ENCODE results near the gene NRCAM.

DNA sequence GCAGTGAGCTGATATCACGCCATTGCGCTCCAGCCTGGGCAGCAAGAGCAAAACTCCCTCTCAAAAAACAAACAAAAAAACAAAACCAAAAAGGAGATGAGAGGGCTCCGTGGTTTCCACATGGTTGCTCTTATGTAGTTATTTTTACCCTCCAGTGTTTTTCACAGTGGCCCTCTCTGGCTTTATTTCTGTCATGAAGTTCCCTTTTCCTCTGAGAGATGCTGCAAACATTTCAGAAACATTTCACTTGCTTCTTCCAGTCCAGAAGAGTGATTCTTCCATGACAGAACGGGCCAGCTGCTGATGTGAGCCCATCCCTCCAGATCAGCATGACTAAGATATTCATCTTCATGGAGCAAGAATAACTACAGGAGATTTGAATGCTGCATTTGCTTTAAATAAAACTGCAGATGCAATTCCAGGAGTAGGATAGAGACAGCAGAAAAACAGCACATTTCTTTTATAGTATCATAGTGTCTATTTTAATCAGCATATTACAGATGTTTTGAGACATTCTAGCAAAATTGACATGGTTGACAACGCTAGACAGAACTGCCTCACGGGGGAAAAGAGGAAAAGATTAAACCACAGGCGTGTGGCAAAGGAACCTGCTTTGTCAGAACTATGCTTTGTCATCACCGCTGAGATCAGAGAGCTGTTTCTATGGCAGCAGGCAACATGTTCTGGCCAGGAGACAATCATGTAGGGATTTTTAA lies 40.3 kb downstream of the NRCAM start:
- no peak for TF ChIP-seq CTCF (CRISPR knock-in tag; IDR thresholded peaks at IDR 0.05)
- no peak for TF ChIP-seq POLR2AphosphoS5 (IDR thresholded peaks at IDR 0.05; ENCODE audit: low read depth, low read length)
- no peak for TF ChIP-seq SIN3A (IDR thresholded peaks at IDR 0.05; ENCODE audit: borderline replicate concordance, low read depth, low read length)
- no peak for TF ChIP-seq GABPA (IDR thresholded peaks at IDR 0.05; ENCODE audit: low read depth, low read length)
- TF ChIP-seq GABPA (CRISPR knock-in tag; IDR thresholded peaks at IDR 0.05; ENCODE audit: low read depth), result no peak
- TF ChIP-seq YEATS4 (CRISPR knock-in tag; IDR thresholded peaks at IDR 0.05; ENCODE audit: borderline replicate concordance), result no peak
- no peak for TF ChIP-seq SMAD3 (CRISPR knock-in tag; IDR thresholded peaks at IDR 0.05)
- no peak for TF ChIP-seq AHR (CRISPR knock-in tag; IDR thresholded peaks at IDR 0.05)
- TF ChIP-seq EZH2 (conservative IDR thresholded peaks at IDR 0.05; ENCODE audit: low read depth, low read length), result no peak
- TF ChIP-seq ZNF776 (CRISPR knock-in tag; IDR thresholded peaks at IDR 0.05), result no peak
- no peak for TF ChIP-seq HBP1 (CRISPR knock-in tag; IDR thresholded peaks at IDR 0.05; ENCODE audit: low read depth)
- no peak for TF ChIP-seq ZNF33B (CRISPR knock-in tag; IDR thresholded peaks at IDR 0.05)
- TF ChIP-seq IRF2 (CRISPR knock-in tag; IDR thresholded peaks at IDR 0.05), result no peak

Data from HepG2 (cell line).